GM19193 (cell line): ENCODE results near the gene ENAH.

Experiments used
- POLR2A ChIP-seq: IDR thresholded peaks from 4 replicates; pipeline ENCODE4 v1.6.1; 2011; ENCODE audit not compliant: insufficient read depth, insufficient read length; ENCODE audit errors: extremely low read depth

Gene ENAH

GRCh38 chr1:225484657-225485214, 168.2 kb downstream of the ENAH start:
- TF ChIP-seq POLR2A, result no peak

- TF ChIP-seq POLR2A, result no peak
Measured at GRCh38 chr1:225483818-225484656, 168.9 kb downstream of the ENAH start.

GRCh38 chr1:225482421-225482950, 170.4 kb downstream of the ENAH start:
- no peak for TF ChIP-seq POLR2A

- TF ChIP-seq POLR2A, result no peak
Measured at GRCh38 chr1:225481738-225482137, 171.2 kb downstream of the ENAH start.

- TF ChIP-seq POLR2A, result no peak
Measured at GRCh38 chr1:225480825-225481434, 172.0 kb downstream of the ENAH start.

DNA sequence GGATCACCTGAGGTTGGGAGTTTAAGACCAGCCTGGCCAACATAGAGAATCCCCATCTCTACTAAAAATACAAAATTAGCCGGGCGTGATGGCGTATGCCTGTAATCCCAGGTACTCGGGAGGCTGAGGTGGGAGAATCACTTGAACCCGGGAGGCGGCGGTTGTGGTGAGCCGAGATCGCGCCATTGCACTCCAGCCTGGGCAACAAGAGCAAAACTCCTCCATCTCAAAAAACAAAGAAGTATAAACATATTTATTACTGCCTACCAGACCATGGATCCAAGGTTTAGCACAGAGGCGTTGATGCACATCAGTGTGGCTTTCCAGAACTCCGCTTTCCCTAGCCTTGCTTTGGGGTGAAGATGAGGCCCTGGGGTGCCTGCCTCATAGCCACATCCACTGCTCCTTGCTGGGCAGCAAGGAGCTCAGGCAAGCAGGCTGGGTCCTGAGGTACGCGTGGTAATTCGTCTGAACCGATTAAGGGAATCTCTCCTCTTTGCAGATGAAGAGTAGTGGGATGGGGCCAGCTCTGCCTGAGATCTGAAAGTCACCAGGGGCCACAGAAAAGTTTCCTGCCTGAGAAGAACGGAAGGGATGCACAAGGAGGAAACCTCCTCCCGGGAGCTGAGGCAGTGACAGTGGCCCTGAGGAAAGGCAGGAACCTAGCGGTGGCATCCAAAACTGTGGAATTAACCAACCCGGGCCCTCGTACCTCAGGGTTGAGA, 172.8 kb downstream of the ENAH start:
- TF ChIP-seq POLR2A, result no peak

DNA sequence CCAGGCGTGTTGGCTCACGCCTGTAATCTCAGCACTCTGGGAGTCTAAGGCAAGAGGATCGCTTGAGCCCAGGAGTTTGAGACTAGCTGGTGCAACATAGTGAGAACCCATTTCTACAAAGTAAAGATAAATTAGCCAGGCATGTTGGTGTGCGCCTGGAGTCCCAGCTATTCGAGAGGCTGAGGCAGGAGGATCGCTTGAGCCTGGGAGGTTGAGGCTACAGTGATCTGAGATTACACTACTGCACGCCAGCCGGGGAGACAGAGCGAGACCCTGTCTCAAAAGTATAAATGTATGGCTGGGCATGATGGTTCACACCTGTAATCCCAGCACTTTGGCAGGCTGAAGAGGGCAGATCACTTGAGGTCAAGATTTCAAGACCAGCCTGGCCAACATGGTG, 173.6 kb downstream of the ENAH start:
- no peak for TF ChIP-seq POLR2A

DNA sequence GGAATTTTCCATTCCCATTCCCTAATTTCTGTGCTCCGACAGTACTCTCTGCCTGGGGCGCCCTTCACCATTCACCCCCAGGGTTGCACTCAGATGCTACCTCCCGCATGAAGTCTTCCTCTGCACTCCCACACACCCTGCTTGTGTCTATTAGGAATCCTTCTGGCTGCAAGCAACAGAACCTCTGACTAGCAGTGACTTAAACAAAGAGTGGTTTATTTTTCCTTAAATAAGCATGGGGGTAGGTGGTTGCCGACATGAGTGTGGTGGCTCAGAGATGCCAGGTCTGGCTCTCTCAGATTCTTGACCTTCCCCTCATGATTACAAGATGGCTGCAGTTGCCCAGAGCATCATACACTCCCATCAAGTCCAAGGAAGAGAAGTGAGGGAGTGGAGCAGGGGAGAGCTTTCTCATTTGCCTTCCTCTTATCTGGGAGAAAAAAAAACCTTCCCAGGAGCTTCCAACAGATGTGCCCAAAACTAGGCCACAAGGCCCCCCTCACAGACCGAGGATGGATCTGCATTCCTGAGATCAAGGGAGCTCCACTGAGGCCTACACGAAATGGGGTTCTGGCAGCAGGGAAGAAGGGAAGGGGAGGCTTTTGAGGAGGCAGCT, 175.5 kb downstream of the ENAH start:
- TF ChIP-seq POLR2A, result no peak

GRCh38 chr1:225476538-225476988, 176.4 kb downstream of the ENAH start:
- TF ChIP-seq POLR2A, result no peak

- TF ChIP-seq POLR2A, result no peak
Measured at GRCh38 chr1:225476100-225476511, 176.8 kb downstream of the ENAH start.

DNA sequence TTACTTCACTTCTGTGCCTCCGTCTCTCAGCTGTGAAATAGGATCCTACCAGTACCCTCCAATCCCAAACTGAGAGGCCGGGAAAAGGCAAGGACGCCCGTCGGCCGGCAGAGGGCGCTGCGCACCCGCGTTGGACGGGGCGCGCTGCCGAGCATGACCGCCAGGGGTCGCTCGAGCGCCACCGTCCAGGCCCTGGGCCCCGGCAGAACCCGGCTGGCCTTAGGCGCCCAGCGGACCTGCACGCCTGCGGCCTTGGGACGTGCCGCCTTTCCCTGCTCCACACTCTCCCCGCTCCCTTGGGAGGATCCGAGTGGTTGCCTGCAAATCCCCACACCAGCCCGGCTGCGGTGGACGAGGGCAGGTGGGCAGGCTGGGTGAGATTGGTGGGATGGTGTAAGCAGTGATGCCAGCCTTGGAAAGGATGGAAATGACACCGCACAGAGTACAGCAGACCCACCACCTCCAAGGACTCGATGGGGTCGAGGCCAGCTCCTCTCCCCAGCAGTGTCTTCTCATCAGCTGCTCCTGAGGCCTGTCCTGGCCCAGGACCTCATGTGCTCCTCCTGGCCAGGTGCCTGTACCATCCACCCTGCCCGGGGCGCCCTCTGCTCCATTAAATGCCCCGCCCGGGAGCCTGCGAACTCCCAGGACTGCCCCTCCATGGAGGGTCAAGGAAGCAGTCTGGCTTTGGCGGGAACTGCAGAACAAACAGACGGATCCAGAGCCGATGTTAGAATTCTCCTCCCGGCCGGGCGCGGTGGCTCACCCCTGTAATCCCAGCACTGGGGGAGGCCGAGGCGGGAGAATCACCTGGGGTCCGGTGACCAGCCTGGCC, 177.7 kb downstream of the ENAH start:
- TF ChIP-seq POLR2A, result no peak

DNA sequence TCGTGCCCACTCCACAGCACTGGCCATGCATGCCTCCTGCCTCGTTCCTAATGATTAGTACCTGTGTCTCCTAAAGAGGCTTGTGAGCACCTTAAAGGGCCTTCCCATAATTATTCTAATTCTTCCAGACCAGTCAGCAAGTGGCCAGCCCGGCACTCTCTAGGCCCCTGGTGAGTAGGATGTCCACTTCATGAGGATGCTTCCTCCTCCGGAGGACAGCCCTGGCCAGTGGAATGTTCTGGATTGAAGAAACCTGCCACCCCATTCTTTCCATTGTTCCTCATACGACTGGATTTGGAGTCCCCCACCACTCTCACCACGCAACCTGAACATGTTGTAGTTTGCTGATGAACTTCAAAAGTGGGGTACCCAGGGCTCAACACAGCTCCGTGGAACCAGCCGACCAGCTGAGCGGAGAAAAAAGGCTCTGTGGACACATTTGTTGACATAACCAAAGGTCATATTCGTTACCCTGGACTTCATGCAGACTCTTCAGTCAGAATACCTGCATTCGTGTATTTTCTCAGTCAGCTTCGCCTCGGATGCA, 178.4 kb downstream of the ENAH start:
- TF ChIP-seq POLR2A, result no peak

- TF ChIP-seq POLR2A, result no peak
Measured at GRCh38 chr1:225471453-225472301, 181.2 kb downstream of the ENAH start.

DNA sequence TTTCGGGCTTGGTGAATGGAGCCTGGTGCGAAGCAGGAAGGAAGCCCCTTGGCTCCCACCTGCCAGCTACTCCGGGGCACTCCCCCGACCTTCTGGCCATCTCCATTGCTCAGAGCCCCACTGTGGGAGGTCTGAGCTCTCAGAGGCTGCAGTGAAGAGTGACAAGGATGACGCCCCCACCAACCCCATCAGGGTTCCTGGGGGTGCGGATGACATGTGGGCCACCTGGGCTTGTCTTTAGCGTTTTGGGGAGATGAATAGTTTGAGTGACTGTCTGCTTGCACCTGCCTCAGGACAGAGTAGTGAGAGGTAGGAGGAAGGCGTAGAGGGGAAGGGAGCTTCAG, 181.8 kb downstream of the ENAH start:
- TF ChIP-seq POLR2A, result no peak
